NCI-H2029 treated with DMSO at 0.1 percent for 48 hours (cell line): ENCODE measurements around the gene F10.
"Not testable (repeated sequence)": the region's sequence is repeated elsewhere in the genome, so short reads cannot be mapped to it uniquely, and the experiment has no call there.

Experiments used
- DNase-seq: peaks from one replicate; lab custom pipeline; 2025; lab: John Stamatoyannopoulos, UW

Gene F10

DNA sequence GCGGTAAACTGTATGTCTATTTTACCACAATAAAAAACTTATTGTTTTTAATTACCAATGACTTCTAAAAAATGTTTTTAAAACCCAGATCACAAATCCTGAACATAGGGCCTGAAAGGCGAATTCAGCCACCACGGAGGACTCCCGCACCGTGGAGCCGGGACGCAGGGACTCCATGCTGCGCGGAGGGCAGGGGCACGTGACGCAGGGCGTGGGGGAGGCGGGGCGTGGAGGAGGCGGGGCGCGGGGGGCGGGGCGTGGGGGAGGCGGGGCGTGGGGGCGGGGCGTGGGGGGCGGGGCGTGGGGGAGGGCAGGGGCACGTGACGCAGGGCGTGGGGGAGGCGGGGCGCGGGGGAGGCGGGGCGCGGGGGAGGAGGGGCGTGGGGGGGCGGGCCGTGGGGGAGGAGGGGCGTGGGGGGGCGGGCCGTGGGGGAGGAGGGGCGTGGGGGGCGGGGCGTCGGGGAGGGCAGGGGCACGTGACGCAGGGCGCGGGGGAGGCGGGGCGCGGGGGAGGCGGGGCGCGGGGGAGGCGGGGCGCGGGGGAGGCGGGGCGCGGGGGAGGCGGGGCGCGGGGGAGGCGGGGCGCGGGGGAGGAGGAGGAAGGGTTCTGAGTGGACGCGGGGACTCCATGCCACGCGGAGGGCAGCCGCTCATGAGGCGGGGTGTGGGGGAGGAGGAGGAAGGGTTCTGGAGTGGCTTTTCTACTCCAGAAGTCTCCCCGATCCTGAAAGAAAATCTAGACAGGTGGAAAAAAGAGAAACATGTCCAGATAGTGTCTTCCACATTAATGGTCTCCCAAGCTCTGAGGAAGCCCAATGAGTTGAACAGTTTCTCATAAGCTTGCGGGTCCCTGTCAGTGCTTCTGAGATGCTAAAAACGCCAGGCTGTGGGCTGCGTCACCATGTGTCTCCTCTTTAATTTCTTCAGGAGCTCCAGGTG, 31.5 kb downstream of the F10 start:
- no peak for DNase-seq

DNA sequence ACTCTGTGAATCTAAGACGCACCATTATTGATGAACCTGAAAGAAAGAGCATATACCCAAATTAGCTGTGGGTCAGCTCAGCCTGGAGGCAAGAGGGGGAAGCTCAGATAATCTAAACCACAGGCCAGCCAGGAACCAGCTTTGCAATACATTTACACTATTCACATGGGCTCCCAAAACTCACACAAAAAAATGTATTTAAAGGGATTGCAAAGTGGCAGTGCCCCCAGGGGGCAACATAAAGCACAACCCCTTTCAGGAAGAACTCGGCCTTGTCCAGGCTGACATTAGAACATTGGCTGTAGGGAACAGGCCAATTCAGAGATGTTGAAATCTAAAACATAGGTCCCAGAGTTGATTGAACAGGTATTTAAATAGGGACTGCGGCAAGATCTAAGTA, 32.6 kb downstream of the F10 start:
- DNase-seq: no peak

DNA sequence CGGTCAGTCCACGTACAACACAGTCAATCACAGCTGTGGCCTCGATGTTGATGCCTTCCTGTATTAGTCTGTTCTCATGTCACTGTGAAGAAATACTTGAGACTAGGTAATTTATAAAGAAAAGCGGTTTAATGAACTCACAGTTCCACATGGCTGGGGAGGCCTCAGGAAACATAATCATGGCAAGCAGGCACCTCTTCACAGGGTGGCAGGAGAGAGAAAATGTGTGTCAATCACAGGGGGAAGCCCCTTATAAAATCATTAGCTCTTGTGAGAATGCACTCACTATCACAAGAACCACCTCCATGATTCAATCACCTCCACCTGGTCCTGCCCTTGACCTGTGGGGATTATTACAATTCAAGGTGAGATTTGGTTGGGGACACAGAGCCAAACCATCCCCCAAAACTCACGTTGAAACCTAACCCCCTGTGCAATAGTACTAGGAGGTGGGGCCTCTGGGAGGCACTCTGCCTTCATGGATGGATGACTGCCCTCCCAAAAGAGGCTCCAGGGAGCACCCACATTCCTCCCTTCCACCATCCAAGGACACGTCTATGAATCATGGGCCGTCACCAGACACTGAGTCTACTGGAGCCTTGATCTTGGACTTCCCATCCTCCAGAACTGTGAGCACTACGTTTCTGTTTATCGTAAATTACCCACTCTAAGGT, 33.5 kb downstream of the F10 start:
- DNase-seq: no peak

DNA sequence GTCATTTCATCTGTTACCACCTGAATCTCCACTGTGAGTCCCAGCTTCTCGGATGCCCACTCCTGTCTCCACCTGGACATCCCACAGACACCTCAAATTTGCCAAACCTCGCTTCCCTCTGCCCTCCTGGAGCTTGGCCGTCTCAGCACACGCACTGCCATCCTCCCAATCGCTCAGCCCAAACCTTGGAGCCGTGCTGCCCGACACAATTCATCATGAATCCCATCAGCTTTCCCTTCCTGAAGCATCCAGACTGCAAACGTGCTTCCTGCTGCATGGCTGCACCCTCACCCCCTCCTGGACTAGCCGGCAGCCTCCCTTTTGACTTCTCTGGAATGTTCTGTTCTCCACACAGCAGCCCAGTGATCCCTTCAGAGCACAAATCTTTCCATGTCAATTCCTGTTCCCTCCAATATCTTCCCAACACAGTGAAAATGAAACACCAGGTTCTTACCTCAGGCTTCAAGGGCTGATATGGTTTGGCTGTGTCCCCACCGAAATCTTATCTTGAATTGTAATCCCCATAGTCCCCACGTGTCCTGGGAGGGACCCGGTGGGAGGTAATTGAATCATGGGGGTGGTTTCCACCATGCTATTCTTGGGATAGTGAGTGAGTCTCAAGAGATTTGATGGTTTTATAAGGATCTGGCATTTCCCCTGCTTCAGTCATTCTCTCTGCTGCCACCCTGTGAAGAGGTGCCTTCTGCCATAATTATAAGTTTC, 34.8 kb downstream of the F10 start:
- DNase-seq: no peak

DNA sequence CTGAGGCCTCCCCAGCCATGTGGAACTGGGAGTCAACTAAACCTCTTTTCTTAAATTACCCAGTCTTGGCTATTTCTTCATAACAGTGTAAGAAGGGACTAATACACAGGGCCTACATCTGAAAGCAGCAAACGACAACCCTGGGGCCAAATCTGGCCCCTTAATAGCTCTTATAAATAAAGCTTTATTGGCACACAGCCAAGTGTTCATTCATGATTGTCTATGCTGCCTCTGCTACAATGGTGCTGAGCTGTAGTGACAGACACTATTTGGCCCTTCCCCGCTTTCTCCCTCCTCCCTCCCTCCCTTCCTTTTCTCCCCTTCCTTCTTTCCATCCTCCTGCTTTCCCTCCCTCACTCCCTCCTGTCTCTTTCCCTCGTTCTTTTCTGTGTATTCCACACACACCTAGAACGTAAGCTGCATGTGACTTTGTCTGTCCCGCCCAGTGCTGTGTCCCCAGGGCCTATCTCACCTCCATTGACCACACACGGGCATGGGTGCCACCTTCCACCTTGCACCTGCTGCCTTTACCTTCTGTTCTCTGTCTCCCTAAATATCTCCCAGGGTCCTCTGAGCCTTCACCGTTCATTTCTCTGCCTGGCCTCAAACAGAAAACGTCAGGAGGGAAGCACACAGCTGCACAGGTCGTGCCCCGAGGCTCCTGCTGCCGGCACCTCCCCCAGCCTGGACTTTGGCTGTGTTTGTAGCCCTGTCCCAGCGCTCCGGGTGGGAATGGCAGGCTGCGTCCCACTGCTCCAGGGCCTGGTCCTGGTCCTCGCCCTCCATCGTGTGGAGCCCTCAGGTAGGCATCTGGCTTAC, 35.5 kb downstream of the F10 start, which contains the start of gene PROZ:
Gene PROZ, plus strand, starts transcription at position 720 of the 819 bp plus-strand sequence. Its CDS starts 13 bp downstream, at position 733.
- DNase-seq: no peak

DNA sequence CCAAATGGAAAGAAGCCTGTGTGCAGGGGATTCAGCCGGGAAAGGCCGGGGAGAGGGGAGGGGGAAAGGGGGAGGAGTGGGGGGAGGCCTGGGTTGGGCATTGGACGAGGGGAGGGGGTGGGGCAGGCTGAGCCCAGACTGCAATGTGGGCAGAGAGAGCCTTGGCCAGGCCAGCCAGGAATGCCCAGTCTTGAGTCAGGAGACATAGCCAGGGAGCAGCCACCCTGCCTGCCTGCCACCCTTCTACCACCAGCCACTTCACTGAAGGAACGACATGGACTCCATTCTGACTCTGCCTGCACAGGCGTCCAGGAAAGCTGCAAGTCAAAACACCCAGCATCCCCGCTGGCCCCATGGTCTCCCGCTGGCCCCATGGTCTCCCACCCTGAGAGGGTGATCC, 36.3 kb downstream of the F10 start:
- no peak for DNase-seq

DNA sequence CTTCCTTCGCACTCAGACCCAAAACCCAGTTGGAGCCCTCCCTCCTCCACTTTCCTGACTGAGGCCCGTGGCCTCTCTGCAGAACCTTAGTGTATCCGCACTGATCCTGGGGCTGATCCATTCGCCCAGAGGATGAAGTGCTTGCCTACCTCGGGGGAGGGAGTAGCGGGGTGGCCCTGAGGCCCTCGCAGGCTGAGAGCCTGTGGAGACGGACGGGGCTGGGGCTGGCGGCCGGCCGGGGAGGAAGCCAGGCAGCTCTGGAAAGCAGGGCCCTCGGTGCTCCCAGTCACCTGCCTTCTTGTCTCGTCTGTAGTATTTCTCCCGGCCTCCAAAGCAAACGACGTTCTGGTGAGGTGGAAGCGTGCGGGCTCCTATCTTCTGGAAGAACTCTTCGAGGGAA, 37.1 kb downstream of the F10 start:
- no peak for DNase-seq

- no peak for DNase-seq
Measured at GRCh38 chr13:113160983-113161382, 38.4 kb downstream of the F10 start.

DNA sequence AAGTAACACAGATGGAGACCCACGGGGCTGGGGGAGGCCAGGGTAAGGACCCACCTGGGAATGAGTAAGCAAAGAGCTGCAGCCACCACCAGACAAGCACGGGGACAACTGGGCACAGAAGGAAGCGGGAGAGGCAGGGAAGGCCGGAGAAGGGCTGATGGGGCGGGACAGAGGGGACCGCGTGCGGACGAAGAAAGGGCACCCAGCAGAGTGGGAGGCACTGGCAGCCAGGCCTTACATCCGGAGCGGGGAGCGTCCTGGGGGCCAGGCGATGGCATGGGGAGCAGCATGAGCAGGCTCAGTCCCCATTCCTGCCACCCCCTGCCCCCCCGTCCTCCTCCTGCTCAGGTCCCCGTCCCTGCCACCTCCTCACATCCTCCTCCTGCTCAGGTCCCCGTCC, 38.8 kb downstream of the F10 start:
- DNase-seq: no peak

DNA sequence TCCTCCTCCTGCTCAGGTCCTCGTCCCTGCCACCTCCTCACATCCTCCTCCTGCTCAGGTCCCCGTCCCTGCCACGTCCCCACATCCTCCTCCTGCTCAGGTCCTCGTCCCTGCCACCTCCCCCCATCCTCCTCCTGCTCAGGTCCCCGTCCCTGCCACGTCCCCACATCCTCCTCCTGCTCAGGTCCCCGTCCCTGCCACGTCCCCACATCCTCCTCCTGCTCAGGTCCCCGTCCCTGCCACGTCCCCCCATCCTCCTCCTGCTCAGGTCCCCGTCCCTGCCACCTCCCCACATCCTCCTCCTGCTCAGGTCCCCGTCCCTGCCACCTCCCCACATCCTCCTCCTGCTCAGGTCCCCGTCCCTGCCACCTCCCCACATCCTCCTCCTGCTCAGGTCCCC, 39.4 kb downstream of the F10 start:
- not testable (repeated sequence) for DNase-seq

GRCh38 chr13:113162783-113163685, 40.4 kb downstream of the F10 start:
- DNase-seq: no peak

- no peak for DNase-seq
Measured at GRCh38 chr13:113164492-113164891, 41.9 kb downstream of the F10 start.

DNA sequence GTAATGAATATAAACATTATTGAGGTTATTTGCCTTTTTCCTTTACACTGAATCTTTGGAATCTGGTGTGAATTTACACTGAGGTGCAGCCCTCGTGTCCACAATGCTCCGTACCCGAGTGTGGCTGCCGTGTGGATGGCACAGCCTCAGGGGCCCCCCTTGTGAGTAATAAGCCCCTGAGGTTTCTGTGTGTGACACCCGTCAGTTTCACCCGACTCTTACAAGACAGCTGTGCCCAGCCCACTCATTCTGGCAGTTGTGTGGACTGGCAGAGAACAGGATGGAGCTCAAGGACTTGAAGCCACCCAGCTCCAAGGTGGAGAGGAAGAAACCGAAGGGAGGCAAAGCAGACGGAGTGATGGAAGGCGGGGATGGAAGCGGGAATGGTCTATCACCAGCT, 43.7 kb downstream of the F10 start:
- no peak for DNase-seq

DNA sequence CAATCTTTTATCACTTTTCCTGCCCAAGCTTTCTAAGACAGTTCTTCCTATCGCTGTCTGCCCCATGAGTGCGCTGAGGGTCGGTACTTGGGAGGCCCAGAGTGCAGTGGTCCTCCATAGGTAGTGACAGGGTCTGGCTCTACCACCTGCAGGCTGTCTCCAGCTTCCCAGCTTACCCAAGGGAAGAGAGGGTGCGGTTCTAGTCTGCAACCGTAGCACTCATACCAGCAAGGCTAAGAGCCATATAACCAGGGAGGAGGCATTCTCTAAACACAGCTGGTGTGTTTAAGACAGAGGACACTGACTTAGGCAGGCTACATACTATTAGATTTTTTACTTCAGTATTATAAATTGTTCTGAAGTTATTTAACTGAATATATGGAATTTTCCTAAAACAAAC, 44.1 kb downstream of the F10 start:
- no peak for DNase-seq

DNA sequence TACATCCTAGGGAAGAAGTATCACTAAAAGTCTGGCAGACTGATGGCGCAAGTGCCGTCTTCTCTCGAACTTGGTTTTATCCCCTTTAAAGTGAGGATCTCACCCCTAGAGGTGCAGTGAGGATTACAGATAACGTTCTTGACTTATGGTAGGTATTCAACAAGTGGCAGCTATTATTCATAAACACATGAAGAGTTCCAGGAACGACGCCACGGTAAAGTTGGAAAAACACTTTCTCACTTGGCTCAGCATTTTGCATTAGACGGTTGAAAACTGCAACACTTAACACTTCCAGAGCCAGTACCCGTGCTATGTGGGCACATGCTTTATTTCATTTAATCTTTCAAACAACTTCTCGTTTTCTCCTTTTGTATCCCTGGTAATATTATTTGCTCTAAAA, 44.6 kb downstream of the F10 start:
- no peak for DNase-seq

GRCh38 chr13:113167575-113167974, 45.0 kb downstream of the F10 start:
- DNase-seq: no peak

DNA sequence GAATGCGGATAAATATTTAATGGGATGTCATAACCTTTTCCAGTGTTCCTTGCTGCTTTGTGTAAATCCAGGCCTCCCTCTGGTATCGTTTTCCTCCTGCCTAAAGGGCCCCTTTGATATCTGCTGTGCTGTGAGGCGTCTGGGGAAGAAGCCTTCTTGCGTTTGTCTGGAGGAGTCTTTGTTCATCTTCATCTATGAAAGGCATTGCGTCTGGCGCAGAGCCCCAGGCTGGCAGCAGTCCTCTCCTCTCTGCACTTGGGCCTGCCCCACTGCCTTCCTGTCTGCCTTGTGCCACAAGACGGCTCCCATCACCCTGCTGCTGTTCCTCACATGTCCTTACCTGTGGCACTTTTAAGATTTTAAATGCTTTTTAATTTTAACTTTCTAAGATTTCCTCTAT, 45.6 kb downstream of the F10 start:
- no peak for DNase-seq

GRCh38 chr13:113169277-113170272, 47.0 kb downstream of the F10 start:
- no peak for DNase-seq

DNA sequence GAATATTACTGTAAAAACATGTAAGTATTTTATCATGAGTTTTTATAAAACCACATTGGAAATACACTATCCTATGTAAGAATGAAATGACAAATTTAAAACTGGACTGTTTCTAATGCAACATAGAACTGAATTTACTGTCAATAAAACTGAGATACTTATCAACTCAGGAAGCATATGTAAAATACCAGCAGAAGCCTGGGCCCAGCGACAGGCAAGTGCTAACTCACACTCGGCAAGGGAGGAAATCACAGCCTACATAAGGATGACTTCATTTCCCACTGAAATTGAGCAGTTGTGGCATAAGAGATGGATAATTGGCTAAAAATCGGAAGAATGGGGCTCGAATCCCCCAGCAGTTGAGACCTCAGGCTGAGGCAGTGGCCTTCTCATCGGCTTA, 47.9 kb downstream of the F10 start:
- no peak for DNase-seq
